NCI-H2029 treated with DMSO at 0.1 percent for 48 hours (cell line): Measurements from ENCODE around the gene CUL9.
A peak's percentile ranks its signal among the peaks of the same experiment; 100 is the strongest.
"Not testable (repeated sequence)": the region's sequence is repeated elsewhere in the genome, so short reads cannot be mapped to it uniquely, and the experiment has no call there.

ENCODE experiments used
- DNase-seq: peaks from one replicate; lab custom pipeline; 2025; lab: John Stamatoyannopoulos, UW

CUL9 gene

GRCh38 chr6:43181942-43182860 is at the start of gene CUL9:
TSS of gene CUL9 (plus strand) at chr6:43182196. CDS start at chr6:43184311, 2,115 bp downstream.
- peak; percentile 38 for DNase-seq

GRCh38 chr6:43138267-43138666 is 43.7 kb upstream of the CUL9 start:
- no peak for DNase-seq

GRCh38 chr6:43139973-43140372 is 42.0 kb upstream of the CUL9 start:
- DNase-seq, result not testable (repeated sequence)

GRCh38 chr6:43141644-43142043 is 40.4 kb upstream of the CUL9 start:
- DNase-seq, result no peak

- DNase-seq, result no peak
Measured at GRCh38 chr6:43142101-43142500, 39.9 kb upstream of the CUL9 start.

GRCh38 chr6:43143235-43144128 is 38.5 kb upstream of the CUL9 start:
- DNase-seq, result peak; percentile 49

GRCh38 chr6:43144879-43145278 is 37.1 kb upstream of the CUL9 start:
- no peak for DNase-seq

GRCh38 chr6:43146261-43146660 is 35.7 kb upstream of the CUL9 start:
- DNase-seq, result no peak

GRCh38 chr6:43146709-43147688 is 35.0 kb upstream of the CUL9 start:
- DNase-seq, result no peak

GRCh38 chr6:43147691-43148477 is 34.1 kb upstream of the CUL9 start:
- DNase-seq, result no peak

- DNase-seq, result no peak
Measured at GRCh38 chr6:43149265-43149664, 32.7 kb upstream of the CUL9 start.

GRCh38 chr6:43150051-43150751 is 31.8 kb upstream of the CUL9 start:
- no peak for DNase-seq

GRCh38 chr6:43159599-43159998 is 22.4 kb upstream of the CUL9 start:
- no peak for DNase-seq

GRCh38 chr6:43163899-43164298 is 18.1 kb upstream of the CUL9 start:
- DNase-seq, result no peak

GRCh38 chr6:43170417-43170930 is 11.5 kb upstream of the CUL9 start:
- peak; percentile 90 for DNase-seq

GRCh38 chr6:43170931-43171706 is 10.9 kb upstream of the CUL9 start, which contains the start of gene SRF:
TSS of gene SRF (plus strand) at chr6:43171269. CDS start at chr6:43171657, 388 bp downstream.
- peak; percentile 93 for DNase-seq

GRCh38 chr6:43171707-43172103 is 10.3 kb upstream of the CUL9 start:
- no peak for DNase-seq

GRCh38 chr6:43172104-43173007 is 9.6 kb upstream of the CUL9 start:
- DNase-seq, result no peak
